Chondrocyte (in vitro differentiated cells): ENCODE results near the gene FLACC1. TPM values are rescaled to one million over a fixed set of nuclear protein-coding genes. Genes with fewer than 3 reads are reported as not detected.
"Not testable (repeated sequence)": the region's sequence is repeated elsewhere in the genome, so short reads cannot be mapped to it uniquely, and the experiment has no call there.

ENCODE experiments used
- DNase-seq: peaks from one replicate; pipeline ENCODE4 v3.0.0; 2021; ENCODE audit warnings: mixed read lengths, low spot score
- H3K27ac Mint-ChIP-seq: one replicate; pipeline ENCODE4 v1.8.0; 2021; ENCODE audit warnings: mild to moderate bottlenecking, moderate library complexity, mixed read lengths; ENCODE audit not compliant: unreplicated experiment
- H3K27me3 Mint-ChIP-seq: 2 replicates; pipeline ENCODE4 v1.8.0; 2021; ENCODE audit warnings: low read depth, mixed read lengths
- H3K36me3 Mint-ChIP-seq: 2 replicates; pipeline ENCODE4 v1.8.0; 2021; ENCODE audit warnings: low read depth, mixed read lengths
- H3K4me1 Mint-ChIP-seq: 2 replicates; pipeline ENCODE4 v1.8.0; 2021; ENCODE audit warnings: low read depth, mild to moderate bottlenecking, mixed read lengths
- H3K4me3 Mint-ChIP-seq: one replicate; pipeline ENCODE4 v1.8.0; 2021; ENCODE audit warnings: mild to moderate bottlenecking, moderate library complexity, mixed read lengths; ENCODE audit not compliant: unreplicated experiment
- H3K9me3 Mint-ChIP-seq: 2 replicates; pipeline ENCODE4 v1.8.0; 2021; ENCODE audit warnings: low read depth, mixed read lengths
- CTCF ChIP-seq: fragments of 200-600 bp; sonication (generic); IDR thresholded peaks from 2 replicates; pipeline ENCODE4 v1.5.0; 2021; ENCODE audit warnings: antibody characterized with exemption, mild to moderate bottlenecking, moderate library complexity
- total RNA-seq: library from RNA; stranded (reverse); gene quantifications from 3 replicates; pipeline ENCODE4 v1.2.1, GENCODE V29; 2021

Gene FLACC1
- total RNA-seq, 1 donor from 2014 or later, result 1.4 TPM

- no peak overlapping the region for H3K27ac Mint-ChIP-seq
- peaks cover 21% of the 10 kb centered on the region for H3K9me3 Mint-ChIP-seq
- H3K4me1 Mint-ChIP-seq, result no peaks in the 10 kb centered on the region
- peaks cover 22% of the 10 kb centered on the region for H3K36me3 Mint-ChIP-seq
- no peak overlapping the region for H3K4me3 Mint-ChIP-seq
- no peaks in the 10 kb centered on the region for H3K27me3 Mint-ChIP-seq
- no peak for DNase-seq
- no peak for TF ChIP-seq CTCF
Measured at GRCh38 chr2:201307876-201308275, 49.3 kb downstream of the FLACC1 start.

- peaks cover 26% of the 10 kb centered on the region for H3K36me3 Mint-ChIP-seq
- H3K27ac Mint-ChIP-seq, H3K4me3 Mint-ChIP-seq, H3K27me3 Mint-ChIP-seq, DNase-seq: not testable (repeated sequence)
- H3K9me3 Mint-ChIP-seq, result peaks cover 15% of the 10 kb centered on the region
- peaks cover 10% of the 10 kb centered on the region for H3K4me1 Mint-ChIP-seq
Measured at GRCh38 chr2:201299929-201300328, 57.2 kb downstream of the FLACC1 start.

- Mint-ChIP-seq H3K27ac (no peak overlapping the region), H3K4me3 (no peak overlapping the region), H3K36me3 (peaks cover 24% of the 10 kb centered on the region), H3K9me3 (peaks cover 10% of the 10 kb centered on the region), H3K27me3 (no peaks in the 10 kb centered on the region), H3K4me1 (peaks cover 10% of the 10 kb centered on the region)
- no peak for TF ChIP-seq CTCF
- DNase-seq, result no peak
Measured at GRCh38 chr2:201298462-201299052, 58.6 kb downstream of the FLACC1 start.

GRCh38 chr2:201290457-201291148 is 66.5 kb downstream of the FLACC1 start:
- H3K27ac Mint-ChIP-seq, result not testable (repeated sequence)
- H3K36me3 Mint-ChIP-seq, result peaks cover 37% of the 10 kb centered on the region

GRCh38 chr2:201285499-201285898 is 71.6 kb downstream of the FLACC1 start:
- Mint-ChIP-seq H3K36me3 (peaks cover 22% of the 10 kb centered on the region), H3K4me1 (no peaks in the 10 kb centered on the region), H3K27ac (no peak overlapping the region), H3K9me3 (peaks cover 3% of the 10 kb centered on the region), H3K4me3 (no peak overlapping the region), H3K27me3 (no peaks in the 10 kb centered on the region)
- DNase-seq, result no peak
- TF ChIP-seq CTCF, result no peak

More at GRCh38 chr2:201290457-201291148, 66.5 kb downstream of the FLACC1 start:
- not testable (repeated sequence) for H3K4me3 Mint-ChIP-seq, H3K4me1 Mint-ChIP-seq, DNase-seq, H3K27me3 Mint-ChIP-seq
- peaks cover 20% of the 10 kb centered on the region for H3K9me3 Mint-ChIP-seq

GRCh38 chr2:201280191-201281040 is 76.7 kb downstream of the FLACC1 start:
- Mint-ChIP-seq H3K27ac (no peak overlapping the region), H3K4me3 (no peak overlapping the region), H3K4me1 (no peaks in the 10 kb centered on the region), H3K9me3 (no peaks in the 10 kb centered on the region), H3K27me3 (no peaks in the 10 kb centered on the region), H3K36me3 (peaks cover 5% of the 10 kb centered on the region)
- TF ChIP-seq CTCF, result no peak
- DNase-seq, result no peak
